ENCODE results near the gene HMGCL.
A peak's percentile ranks its signal among the peaks of the same experiment; 100 is the strongest.

HMGCL gene

GRCh38 chr1:23772854-23773242, 52.4 kb downstream of the HMGCL start:
- DNase-seq, result no peak

- DNase-seq, result peak; percentile 78
These were observed 53.0 kb downstream of the HMGCL start for GRCh38 chr1:23772049-23772853.

- no peak for DNase-seq
These were observed 56.5 kb downstream of the HMGCL start for GRCh38 chr1:23768733-23769132.

GRCh38 chr1:23763041-23763577, 62.1 kb downstream of the HMGCL start:
- DNase-seq, result no peak

GRCh38 chr1:23759277-23759676, 66.0 kb downstream of the HMGCL start:
- DNase-seq, result no peak

- no peak for DNase-seq
These were observed 67.4 kb downstream of the HMGCL start for GRCh38 chr1:23757812-23758211.

GRCh38 chr1:23756676-23757075, 68.6 kb downstream of the HMGCL start:
- DNase-seq, result no peak

GRCh38 chr1:23752909-23753308, 72.3 kb downstream of the HMGCL start:
- DNase-seq, result no peak
